Muscle of leg (tissue), 11 donors: ENCODE results near the gene MESP1. TPM values are rescaled to one million over a fixed set of nuclear protein-coding genes. Genes with fewer than 3 reads are reported as not detected.
"Not testable (repeated sequence)": the region's sequence is repeated elsewhere in the genome, so short reads cannot be mapped to it uniquely, and the experiment has no call there.

Experiments used
- DNase-seq: peaks from one replicate; pipeline ENCODE4 v3.0.0; 2013
- H3K27ac ChIP-seq: one replicate; pipeline ENCODE4 v1.5.1; 2013; ENCODE audit warnings: mild to moderate bottlenecking, low read length, control low read depth
- H3K27me3 ChIP-seq: one replicate; pipeline ENCODE4 v1.6.1; 2013; ENCODE audit warnings: low read length; ENCODE audit not compliant: control insufficient read depth, insufficient read depth
- H3K36me3 ChIP-seq: one replicate; pipeline ENCODE4 v1.6.1; 2013; ENCODE audit warnings: low read length; ENCODE audit not compliant: control insufficient read depth, insufficient read depth
- H3K4me1 ChIP-seq: one replicate; pipeline ENCODE4 v1.6.1; 2013; ENCODE audit warnings: low read length; ENCODE audit not compliant: control insufficient read depth, insufficient read depth
- H3K4me3 ChIP-seq: one replicate; pipeline ENCODE4 v1.5.1; 2013; ENCODE audit warnings: low read length, control low read depth
- H3K9me3 ChIP-seq: replicated peaks from 2 replicates; pipeline ENCODE4 v1.6.1; 2013; ENCODE audit warnings: low read depth, low read length; ENCODE audit not compliant: control insufficient read depth
- WGBS: methylation state at CpG from one replicate; pipeline ENCODE4 v1.1.5; 2013; ENCODE audit warnings: missing lambda C conversion rate; ENCODE audit not compliant: insufficient coverage; 5-methylcytosine and 5-hydroxymethylcytosine counted together
- polyA plus RNA-seq, 8 donors: library from polyadenylated mRNA; unstranded; fragments of 120-200 nt; gene quantifications; one replicate each; pipeline versions ENCODE4 v1.2.1 to v1.2.3, GENCODE V29; 2013; ENCODE audit warnings: inconsistent platforms in 1 of 8, low replicate concordance in 1 of 8; ENCODE audit not compliant: insufficient read length in 8 of 8, insufficient read depth in 1 of 8
- total RNA-seq: library from RNA; stranded (reverse); fragments of 120-200 nt; gene quantifications from one replicate; pipeline ENCODE4 v1.2.4, GENCODE V29; 2013

The MESP1 gene
- total and polyA plus RNA-seq, 9 donors, result 0.13 to 0.86 (median 0.68) TPM

DNA sequence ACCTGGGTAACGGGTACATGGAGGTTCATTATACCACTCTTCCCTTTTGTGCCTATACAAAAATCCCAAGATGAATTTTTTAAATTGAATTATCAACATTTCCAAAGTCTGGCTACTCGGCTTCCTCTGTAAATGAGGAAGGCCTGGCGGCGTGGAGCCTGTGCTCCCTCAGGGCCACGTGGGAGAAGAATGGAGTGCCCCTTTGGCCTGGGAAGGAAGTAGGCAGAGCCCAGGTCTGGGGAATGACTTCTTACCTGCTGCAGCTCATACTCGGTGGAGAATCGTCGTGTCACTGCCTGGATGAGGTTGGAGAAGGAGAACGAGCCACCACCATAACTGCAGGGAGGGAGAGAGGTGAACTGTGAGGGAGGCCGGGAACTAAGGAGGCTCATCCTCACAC lies 39.2 kb upstream of the MESP1 start:
- DNase-seq, result no peak
- Histone ChIP-seq H3K4me1 (no peaks in the 10 kb centered on the region), H3K27me3 (no peaks in the 10 kb centered on the region), H3K36me3 (no peaks in the 10 kb centered on the region), H3K27ac (no peak overlapping the region), H3K9me3 (peaks cover 9% of the 10 kb centered on the region), H3K4me3 (no peak overlapping the region)
- 68% methylated on average over 7 of the region's 10 CpGs for WGBS

DNA sequence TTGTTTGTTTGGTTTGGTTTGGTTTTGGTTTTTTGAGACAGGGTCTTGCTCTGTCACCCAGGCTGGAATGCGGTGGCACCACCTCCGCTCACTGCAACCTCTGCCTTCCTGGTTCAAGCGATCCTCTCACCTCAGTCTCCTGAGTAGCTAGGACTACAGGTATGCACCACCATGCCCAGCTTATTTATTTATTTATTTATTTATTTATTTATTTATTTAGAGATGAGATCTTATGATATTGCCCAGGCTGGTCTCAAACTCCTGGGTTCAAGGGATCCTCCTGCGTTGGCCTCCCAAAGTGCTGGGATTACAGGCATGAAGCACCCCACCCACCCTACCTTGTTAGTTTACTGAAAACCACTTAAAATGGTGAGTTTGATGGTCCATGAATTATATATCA lies 37.5 kb upstream of the MESP1 start:
- not testable (repeated sequence) for DNase-seq, H3K4me3 ChIP-seq, H3K27me3 ChIP-seq, H3K27ac ChIP-seq, H3K36me3 ChIP-seq, H3K9me3 ChIP-seq, H3K4me1 ChIP-seq
- WGBS, result no CpG with 5 or more reads among the region's 4 CpGs

DNA sequence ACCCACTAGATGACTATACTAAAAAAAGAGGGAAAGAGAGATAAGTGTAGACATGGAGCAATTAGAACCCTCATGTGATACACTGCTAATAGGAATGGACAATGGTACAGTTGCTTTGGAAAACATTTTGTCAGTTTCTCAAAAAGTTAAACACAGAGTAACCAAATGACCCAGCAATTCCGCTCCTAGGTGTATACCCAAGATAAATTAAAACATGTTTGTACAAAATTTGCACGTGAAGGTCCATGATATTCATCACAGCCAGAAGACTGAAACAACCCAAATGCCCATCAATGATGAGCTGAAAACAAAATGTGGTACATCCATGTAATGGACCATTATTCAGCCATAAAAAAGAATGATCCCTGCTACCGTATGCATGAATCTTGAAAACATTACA lies 36.9 kb upstream of the MESP1 start:
- H3K27me3 ChIP-seq, result no peaks in the 10 kb centered on the region
- peaks cover 9% of the 10 kb centered on the region for H3K9me3 ChIP-seq
- DNase-seq, result no peak
- H3K4me1 ChIP-seq, result no peaks in the 10 kb centered on the region
- H3K4me3 ChIP-seq, result no peak overlapping the region
- no CpG with 5 or more reads among the region's 3 CpGs for WGBS
- H3K27ac ChIP-seq, result no peak overlapping the region
- H3K36me3 ChIP-seq, result no peaks in the 10 kb centered on the region

DNA sequence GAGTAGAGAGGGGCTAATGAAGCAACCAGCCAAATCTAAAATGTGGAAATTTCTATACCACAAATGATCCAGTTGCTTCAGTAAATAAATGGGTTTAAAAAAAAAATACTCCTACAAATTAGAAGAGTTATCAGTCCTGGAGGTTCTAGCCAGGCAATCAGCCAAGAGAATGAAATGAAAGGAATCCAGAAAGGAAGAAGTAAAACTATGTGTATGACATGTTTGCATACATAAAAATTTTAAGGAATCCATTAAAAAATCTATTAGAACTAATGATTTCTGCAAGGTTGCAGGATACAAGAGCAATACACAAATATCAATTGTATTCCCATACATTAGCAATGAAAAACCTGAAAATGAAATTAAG lies 34.7 kb upstream of the MESP1 start:
- H3K27me3 ChIP-seq, result no peaks in the 10 kb centered on the region
- no peak overlapping the region for H3K4me3 ChIP-seq
- no peaks in the 10 kb centered on the region for H3K4me1 ChIP-seq
- DNase-seq, result no peak
- no peak overlapping the region for H3K27ac ChIP-seq
- H3K36me3 ChIP-seq, result no peaks in the 10 kb centered on the region
- H3K9me3 ChIP-seq, result peaks cover 9% of the 10 kb centered on the region

DNA sequence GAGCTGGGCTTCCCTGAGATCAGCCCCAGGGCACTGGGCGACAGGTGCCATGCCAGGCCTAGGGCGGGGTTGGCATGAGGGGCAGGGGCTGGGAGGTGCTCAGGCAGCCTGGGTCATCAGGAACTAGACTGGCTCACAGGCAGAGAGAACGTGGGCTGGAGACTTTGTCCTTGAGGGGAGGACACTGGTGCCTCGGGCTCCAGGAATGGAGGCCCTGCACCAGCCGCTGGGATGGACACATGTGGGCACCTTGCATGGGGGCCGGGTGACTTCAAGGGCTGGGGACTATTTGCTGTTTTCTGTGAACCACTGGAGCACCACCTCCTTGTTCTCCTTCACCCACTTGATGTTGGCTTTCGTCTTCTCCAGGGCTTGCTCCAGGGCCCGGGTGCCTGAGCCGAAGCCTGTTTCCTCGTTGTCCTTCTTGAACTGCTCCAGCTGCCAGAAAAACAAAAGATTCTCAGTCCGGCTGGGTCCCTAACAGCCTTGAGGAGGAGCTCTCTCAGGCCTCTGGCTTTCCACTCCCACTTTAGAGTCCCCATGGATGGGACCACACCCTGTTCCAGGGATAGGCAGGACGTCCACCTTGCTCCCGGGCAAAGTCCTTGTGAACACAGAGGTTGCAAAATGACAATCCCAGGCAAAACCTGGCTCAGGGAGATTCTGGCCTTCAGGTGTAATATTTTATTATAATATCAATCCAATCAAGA lies 34.2 kb upstream of the MESP1 start:
- Histone ChIP-seq H3K4me1 (no peaks in the 10 kb centered on the region), H3K9me3 (peaks cover 9% of the 10 kb centered on the region), H3K4me3 (no peak overlapping the region), H3K27me3 (peaks cover 4% of the 10 kb centered on the region), H3K27ac (no peak overlapping the region), H3K36me3 (no peaks in the 10 kb centered on the region)
- WGBS, result 83% methylated on average over 11 of the region's 13 CpGs
- DNase-seq, result no peak

DNA sequence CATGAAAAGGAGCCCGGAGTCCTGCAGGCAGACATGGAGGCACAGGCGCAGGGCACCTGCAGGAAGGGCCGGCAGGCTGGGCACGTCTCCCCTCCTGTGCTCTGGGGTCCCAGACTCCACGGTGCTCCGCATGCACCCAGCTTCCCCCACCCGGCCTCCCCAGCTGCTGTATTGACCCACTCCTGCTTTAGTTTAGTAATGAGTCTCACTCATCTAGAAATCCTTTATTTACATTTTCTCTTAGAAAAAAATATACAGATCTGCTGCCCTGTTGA lies 33.6 kb upstream of the MESP1 start:
- DNase-seq, result no peak
- H3K4me3 ChIP-seq, result no peak overlapping the region
- H3K4me1 ChIP-seq, result no peaks in the 10 kb centered on the region
- H3K9me3 ChIP-seq, result peaks cover 9% of the 10 kb centered on the region
- H3K27ac ChIP-seq, result no peak overlapping the region
- H3K27me3 ChIP-seq, result peaks cover 4% of the 10 kb centered on the region
- WGBS, result 88% methylated on average over 7 of the region's 7 CpGs
- no peaks in the 10 kb centered on the region for H3K36me3 ChIP-seq

DNA sequence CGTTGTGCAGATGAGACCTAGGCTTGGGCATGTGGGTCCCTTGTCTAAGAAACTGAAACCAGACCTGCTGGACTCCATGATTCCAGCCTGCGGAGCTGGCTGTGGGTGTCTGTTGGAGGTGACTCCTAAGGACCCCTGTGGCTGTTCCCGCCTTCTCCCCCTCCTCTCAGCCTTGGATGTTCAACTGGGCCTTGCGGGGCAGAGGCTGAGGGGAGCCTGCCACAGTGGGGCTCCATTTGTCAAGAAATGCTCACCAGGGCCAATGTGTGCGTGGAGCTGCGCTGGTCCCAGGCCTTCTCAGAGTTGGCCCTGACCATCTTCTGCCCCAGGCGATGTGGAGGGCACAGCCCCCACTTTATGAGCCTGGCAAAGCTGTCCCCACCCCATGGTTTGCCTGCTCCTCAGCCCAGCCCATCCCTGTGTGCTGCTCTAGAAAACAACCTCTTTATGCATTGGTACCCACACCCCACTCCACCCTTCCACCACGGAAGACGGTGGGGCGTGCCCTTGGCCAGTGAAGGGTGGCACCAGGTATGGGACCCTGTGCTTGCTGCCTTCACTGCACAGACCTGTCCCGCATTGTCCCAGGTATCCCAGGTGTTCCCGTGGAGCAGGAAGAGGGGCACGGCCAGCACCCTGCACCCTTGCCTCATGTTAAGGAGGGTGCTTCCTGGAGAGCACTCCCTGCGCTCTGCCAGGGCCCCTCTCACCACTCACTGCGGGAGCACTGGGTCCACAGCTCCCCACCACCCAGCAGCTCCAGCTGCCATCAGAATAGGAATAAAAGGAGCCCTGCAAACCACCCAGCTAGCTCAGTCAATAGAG lies 33.0 kb upstream of the MESP1 start:
- Histone ChIP-seq H3K27me3 (peaks cover 4% of the 10 kb centered on the region), H3K27ac (no peak overlapping the region), H3K36me3 (no peaks in the 10 kb centered on the region), H3K9me3 (peaks cover 9% of the 10 kb centered on the region), H3K4me1 (no peaks in the 10 kb centered on the region), H3K4me3 (no peak overlapping the region)
- no peak for DNase-seq
- 83% methylated on average over 11 of the region's 15 CpGs for WGBS

DNA sequence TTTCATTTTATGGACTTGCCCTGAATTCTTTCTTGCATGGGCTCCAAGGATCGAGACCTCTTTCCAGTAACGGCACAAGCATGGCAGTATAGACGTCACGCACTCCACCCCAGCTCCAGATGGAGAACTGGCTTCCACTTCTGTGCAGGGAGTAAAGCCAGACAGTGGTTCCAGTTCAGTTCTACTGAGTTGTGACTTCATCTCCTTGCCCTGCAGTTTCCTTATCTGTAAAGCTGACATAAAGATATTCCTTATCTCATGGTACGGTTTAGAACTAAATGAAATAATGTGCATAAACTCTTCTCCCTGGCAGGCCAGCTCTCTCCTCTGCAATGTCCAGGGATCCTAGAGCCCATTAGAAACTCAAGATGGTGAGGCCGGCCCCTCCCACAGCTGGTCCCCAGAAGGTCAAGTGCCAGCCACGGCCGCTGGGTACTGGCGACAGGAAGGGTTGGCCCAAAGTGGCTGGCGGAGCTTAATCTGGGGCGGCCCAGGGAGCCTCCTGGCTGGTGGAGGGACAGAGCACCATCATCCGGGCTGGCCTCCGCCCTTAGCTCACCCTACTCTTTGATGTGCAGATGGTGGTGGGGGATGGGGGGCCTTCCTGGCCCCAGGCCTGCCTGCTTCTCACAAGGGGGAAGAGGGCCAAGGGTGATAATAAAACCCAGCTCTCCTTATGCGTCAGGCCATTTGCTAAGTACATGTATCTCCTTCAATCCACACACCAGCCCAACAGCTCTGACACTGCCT lies 32.2 kb upstream of the MESP1 start:
- no peaks in the 10 kb centered on the region for H3K36me3 ChIP-seq
- DNase-seq, result no peak
- WGBS, result 63% methylated on average over 7 of the region's 14 CpGs
- H3K4me3 ChIP-seq, result no peak overlapping the region
- peaks cover 7% of the 10 kb centered on the region for H3K9me3 ChIP-seq
- peaks cover 4% of the 10 kb centered on the region for H3K27me3 ChIP-seq
- H3K27ac ChIP-seq, result no peak overlapping the region
- H3K4me1 ChIP-seq, result no peaks in the 10 kb centered on the region

DNA sequence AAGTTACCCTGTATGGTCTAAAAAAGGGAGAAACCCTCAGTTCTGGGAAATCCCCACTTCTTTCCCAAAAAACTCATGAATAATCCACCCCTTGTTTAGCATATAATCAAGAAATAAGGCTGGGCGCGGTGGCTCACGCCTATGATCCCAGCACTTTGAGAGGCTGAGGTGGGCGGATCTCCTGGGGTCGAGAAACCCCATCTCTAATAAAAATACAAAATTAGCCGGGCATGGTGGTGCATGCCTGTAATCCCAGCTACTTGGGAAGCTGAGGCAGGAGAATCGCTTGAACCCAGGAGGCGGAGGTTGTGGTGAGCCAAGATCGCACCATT lies 31.5 kb upstream of the MESP1 start:
- not testable (repeated sequence) for H3K9me3 ChIP-seq, H3K27ac ChIP-seq, DNase-seq, H3K36me3 ChIP-seq, H3K27me3 ChIP-seq, H3K4me1 ChIP-seq, H3K4me3 ChIP-seq
- no CpG with 5 or more reads among the region's 9 CpGs for WGBS

DNA sequence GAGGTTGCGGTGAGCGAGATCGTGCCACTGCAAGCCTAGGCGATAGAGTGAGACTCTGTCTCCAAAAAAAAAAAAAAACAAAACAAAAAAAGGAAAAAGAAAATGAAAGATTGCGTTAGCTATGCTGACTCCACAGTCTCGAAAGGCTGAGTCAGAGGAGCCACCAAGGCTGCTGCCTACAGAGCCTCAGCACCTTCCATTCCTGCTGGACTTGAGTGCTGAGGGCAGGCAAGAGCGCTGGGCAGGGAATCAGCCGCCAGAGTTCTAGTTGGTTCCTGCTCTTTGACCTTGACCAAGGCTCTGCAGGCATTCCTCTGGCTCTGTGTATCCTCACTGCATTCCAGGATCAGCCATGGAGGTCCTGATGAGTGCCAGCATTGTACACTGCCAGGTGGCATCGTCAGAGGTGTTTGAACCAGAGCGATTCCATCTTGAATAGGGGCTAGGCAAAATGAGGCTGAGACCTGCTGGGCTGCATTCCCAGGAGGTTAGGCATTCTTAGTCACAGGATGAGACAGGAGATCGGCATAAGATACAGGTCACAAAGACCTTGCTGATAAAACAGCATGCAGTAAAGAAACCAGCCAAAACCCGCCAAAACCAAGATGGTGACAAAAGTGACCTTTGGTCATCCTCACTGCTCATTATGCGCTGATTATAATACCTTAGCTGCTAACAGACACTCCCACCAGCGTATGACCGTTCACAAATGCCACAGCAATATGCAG lies 31.0 kb upstream of the MESP1 start:
- Histone ChIP-seq H3K4me3 (no peak overlapping the region), H3K9me3 (no peaks in the 10 kb centered on the region), H3K27me3 (peaks cover 4% of the 10 kb centered on the region), H3K27ac (no peak overlapping the region), H3K4me1 (peaks cover 1% of the 10 kb centered on the region), H3K36me3 (no peaks in the 10 kb centered on the region)
- 75% methylated on average over 11 of the region's 15 CpGs for WGBS
- DNase-seq, result no peak
